Esophagus (tissue), 2 donors: ENCODE measurements around the gene FTCD. TPM values are rescaled to one million over a fixed set of nuclear protein-coding genes. Genes with fewer than 3 reads are reported as not detected.

Experiments used
- H3K27ac ChIP-seq, 2 donors: one replicate each; pipeline ENCODE4 v1.5.1; 2013; ENCODE audit warnings: low read depth in 2 of 2, mild to moderate bottlenecking in 2 of 2, inconsistent platforms in 1 of 2, low read length in 1 of 2, moderate library complexity in 1 of 2
- H3K27me3 ChIP-seq, 2 donors: one replicate each; pipeline ENCODE4 v1.6.1; 2013; ENCODE audit warnings: low read length in 2 of 2, control low read depth in 1 of 2, mild to moderate bottlenecking in 1 of 2; ENCODE audit not compliant: insufficient read depth in 2 of 2, control insufficient read depth in 1 of 2
- H3K36me3 ChIP-seq, 2 donors: one replicate each; pipeline ENCODE4 v1.6.1; 2013; ENCODE audit warnings: low read length in 1 of 2; ENCODE audit not compliant: control insufficient read depth in 2 of 2, insufficient read depth in 2 of 2
- H3K4me1 ChIP-seq, 2 donors: one replicate each; pipeline ENCODE4 v1.6.1; 2013; ENCODE audit warnings: low read length in 1 of 2; ENCODE audit not compliant: control insufficient read depth in 2 of 2, insufficient read depth in 2 of 2
- H3K4me3 ChIP-seq, 2 donors: one replicate each; pipeline ENCODE4 v1.5.1; 2013; ENCODE audit warnings: low read length in 2 of 2, mild to moderate bottlenecking in 2 of 2, low read depth in 1 of 2, moderate library complexity in 1 of 2
- H3K9me3 ChIP-seq, 2 donors: one replicate each; pipeline ENCODE4 v1.6.1; 2013; ENCODE audit warnings: mild to moderate bottlenecking in 2 of 2, low read depth in 1 of 2, low read length in 1 of 2, moderate library complexity in 1 of 2; ENCODE audit not compliant: control insufficient read depth in 2 of 2, insufficient read depth in 1 of 2
- WGBS, 2 donors: extraction: QIAGEN DNeasy Blood & Tissue Kit; methylation state at CpG; one replicate each; pipeline ENCODE4 v1.1.7; 2013; 5-methylcytosine and 5-hydroxymethylcytosine counted together
- polyA plus RNA-seq, 2 donors: library from polyadenylated mRNA; stranded (reverse); fragments of 200-250 nt; gene quantifications; one replicate each; pipeline ENCODE4 v1.2.3, GENCODE V29; 2013
- donor health status: healthy with polysubstance abuse.
- donor health status: Bipolar disorder and iron deficiency.

The FTCD gene
- polyA plus RNA-seq, 2 donors, result 0.33 to 0.39 TPM

- H3K4me1 ChIP-seq, result peaks cover 4 to 6% of the 10 kb centered on the region in 2 donors
- 72 to 81% methylated on average over 14 of the region's 14 CpGs for WGBS, 2 donors
- H3K27ac ChIP-seq, result peak overlapping the region in 1 of 2 donors; percentile 93
- H3K27me3 ChIP-seq, result peaks cover 0 to 5% of the 10 kb centered on the region in 2 donors
- H3K9me3 ChIP-seq, result peaks cover 0 to 5% of the 10 kb centered on the region in 2 donors
- no peak overlapping the region for H3K4me3 ChIP-seq
- no peaks in the 10 kb centered on the region for H3K36me3 ChIP-seq
Observed at GRCh38 chr21:46094401-46095082, 60.8 kb downstream of the FTCD start.

DNA sequence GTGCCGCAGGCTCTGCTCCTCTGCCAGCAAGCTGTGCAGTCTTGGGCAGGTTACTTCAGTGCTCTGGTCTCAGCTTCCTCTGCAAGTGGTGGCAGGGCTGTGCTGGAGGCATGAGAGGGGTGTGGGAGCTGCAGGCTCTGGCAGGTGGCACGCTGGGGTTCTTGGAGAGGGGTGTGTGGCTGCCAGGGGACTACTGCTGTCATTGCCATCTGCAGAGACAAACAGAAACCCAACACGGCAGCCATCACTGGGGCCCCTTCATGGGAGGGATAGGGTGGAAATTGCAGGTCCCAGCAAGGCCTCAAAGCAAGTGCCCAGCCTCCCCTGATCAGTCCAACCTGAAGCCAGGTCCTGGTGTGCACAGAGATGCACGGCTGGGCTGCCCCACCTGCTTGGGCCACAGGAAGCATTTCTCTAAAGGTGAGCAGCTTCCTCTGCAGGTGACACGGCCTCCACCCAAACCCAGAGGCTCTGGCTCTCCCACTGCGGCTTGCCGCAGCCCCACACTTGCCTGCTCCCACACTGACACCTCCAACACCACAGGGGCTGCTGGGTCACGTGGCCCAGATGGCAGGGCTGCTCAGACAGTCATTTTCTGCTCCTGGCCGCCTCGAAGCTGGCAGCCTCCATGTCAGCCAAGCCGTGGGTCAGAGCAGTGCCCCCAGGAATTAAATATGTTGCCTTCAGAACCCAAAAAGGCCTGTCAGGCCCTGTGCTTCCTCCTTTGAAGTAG lies 61.5 kb downstream of the FTCD start:
- no peaks in the 10 kb centered on the region for H3K36me3 ChIP-seq
- peaks cover 0 to 5% of the 10 kb centered on the region in 2 donors for H3K9me3 ChIP-seq
- H3K27ac ChIP-seq, result peak overlapping the region; percentile 76 to 93
- H3K27me3 ChIP-seq, result peaks cover 0 to 5% of the 10 kb centered on the region in 2 donors
- H3K4me3 ChIP-seq, result no peak overlapping the region
- WGBS, 2 donors, result 64 to 74% methylated on average over 11 of the region's 11 CpGs
- peaks cover 4 to 6% of the 10 kb centered on the region in 2 donors for H3K4me1 ChIP-seq

- Histone ChIP-seq H3K36me3 (no peaks in the 10 kb centered on the region), H3K4me3 (no peak overlapping the region), H3K27me3 (peaks cover 0 to 3% of the 10 kb centered on the region in 2 donors), H3K4me1 (peaks cover 0 to 6% of the 10 kb centered on the region in 2 donors), H3K9me3 (peaks cover 0 to 5% of the 10 kb centered on the region in 2 donors), H3K27ac (peak overlapping the region; percentile 76 to 93)
- 61 to 71% methylated on average over 11 of the region's 11 CpGs for WGBS, 2 donors
Observed at GRCh38 chr21:46092811-46093667, 62.3 kb downstream of the FTCD start.

DNA sequence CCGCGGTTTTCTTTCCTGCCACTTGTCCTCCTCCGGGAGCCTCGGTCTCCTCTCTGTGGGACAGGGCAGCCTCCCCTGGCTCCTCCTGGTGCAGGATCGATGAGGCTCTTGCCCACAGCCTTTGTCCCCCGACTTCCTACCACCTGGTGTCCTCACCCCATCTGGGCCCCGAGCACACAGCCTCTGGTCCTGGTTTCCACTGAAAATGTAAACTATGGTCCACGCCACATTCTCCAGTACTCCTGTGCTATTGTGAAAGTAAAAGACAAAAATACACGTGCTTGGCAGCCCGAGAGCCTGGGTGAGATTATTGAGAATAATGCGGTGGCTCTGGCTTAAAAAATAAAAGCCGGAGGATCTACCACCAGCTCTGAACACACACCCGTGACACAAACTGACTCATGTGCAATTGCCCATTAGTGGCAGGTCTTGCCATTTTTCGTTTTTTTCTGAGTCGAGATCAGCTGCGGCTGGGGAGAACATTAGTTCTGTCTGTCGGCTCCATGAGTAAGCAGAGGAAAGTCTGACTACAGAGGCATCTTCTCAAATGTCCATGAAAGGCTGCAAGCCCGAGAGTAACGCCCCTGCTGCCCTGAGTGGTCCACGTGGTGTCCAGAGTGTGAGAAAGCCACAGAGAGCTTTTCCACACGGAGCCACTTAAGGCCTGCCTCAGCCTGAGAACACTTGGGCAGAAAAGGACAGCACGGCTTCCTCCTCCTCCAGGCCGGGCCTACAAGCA lies 63.2 kb downstream of the FTCD start:
- H3K27me3 ChIP-seq, result no peaks in the 10 kb centered on the region
- peak overlapping the region; percentile 76 to 93 for H3K27ac ChIP-seq
- 58 to 65% methylated on average over 23 of the region's 23 CpGs for WGBS, 2 donors
- H3K4me1 ChIP-seq, result peaks cover 0 to 6% of the 10 kb centered on the region in 2 donors
- H3K36me3 ChIP-seq, result no peaks in the 10 kb centered on the region
- no peak overlapping the region for H3K4me3 ChIP-seq
- H3K9me3 ChIP-seq, result peaks cover 0 to 5% of the 10 kb centered on the region in 2 donors

DNA sequence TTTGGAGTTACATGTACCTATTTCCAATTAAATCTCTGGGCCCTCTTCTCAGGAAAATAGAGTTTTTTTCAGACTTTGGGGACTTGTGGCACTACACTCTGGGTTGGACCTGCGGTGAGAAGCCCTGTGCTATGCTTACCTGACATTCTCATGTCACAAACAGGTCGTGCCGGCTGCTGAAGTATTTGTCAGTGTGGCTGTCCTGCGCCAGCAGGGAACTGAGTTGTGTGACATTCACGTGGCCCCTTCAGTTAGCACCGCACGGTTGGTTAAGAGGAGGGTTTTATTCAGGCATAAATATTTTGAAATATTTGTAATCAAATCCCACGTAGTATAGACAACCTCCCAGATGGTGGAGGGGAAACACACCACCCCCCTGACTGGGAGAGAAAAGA lies 63.8 kb downstream of the FTCD start:
- no peaks in the 10 kb centered on the region for H3K27me3 ChIP-seq
- H3K4me1 ChIP-seq, result peaks cover 0 to 6% of the 10 kb centered on the region in 2 donors
- H3K27ac ChIP-seq, result peak overlapping the region; percentile 76 to 93
- no peaks in the 10 kb centered on the region for H3K36me3 ChIP-seq
- peaks cover 0 to 5% of the 10 kb centered on the region in 2 donors for H3K9me3 ChIP-seq
- H3K4me3 ChIP-seq, result no peak overlapping the region
- 73 to 76% methylated on average over 8 of the region's 8 CpGs for WGBS, 2 donors

DNA sequence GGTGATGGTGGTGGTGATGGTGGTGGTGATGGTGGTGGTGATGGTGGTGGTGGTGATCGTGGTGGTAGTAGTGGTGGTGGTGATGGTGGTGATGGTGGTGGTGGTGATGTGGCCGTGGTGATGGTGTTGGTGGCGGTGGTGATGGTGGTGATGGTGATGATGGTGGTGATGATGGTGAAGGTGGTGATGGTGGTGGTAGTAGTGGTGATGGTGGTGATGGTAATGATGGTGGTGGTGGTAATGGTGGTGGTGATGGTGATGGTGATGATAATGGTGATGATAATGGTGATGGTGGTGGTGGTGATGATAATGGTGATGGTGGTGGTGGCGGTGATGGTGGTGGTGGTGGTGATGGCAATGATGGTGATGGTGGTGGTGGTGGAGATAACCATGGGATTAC lies 64.3 kb downstream of the FTCD start:
- Histone ChIP-seq H3K36me3 (no peaks in the 10 kb centered on the region), H3K4me3 (no peak overlapping the region), H3K27me3 (no peaks in the 10 kb centered on the region), H3K4me1 (peaks cover 0 to 6% of the 10 kb centered on the region in 2 donors), H3K27ac (peak overlapping the region; percentile 76 to 93), H3K9me3 (peaks cover 0 to 5% of the 10 kb centered on the region in 2 donors)
- 87 to 89% methylated on average over 4 of the region's 4 CpGs for WGBS, 2 donors

DNA sequence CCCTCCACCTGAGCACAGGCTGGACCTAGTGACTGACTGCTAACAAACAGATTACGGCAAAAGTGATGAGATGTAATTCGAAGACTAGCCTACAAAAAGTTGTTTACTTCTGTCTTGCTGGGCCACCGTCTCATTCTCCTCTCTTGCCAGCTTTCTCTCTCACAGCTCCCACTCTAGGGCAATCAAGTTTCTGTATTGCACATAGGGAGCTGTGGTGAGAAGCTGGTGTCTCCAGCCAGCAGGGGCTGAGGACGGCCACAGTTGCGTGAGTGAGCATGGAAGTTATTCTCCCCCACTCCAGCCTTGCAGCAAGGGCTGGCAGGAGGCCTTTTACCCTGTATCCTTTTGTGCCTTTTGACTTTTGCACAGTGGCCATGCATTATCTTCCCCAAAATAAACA lies 66.1 kb downstream of the FTCD start:
- Histone ChIP-seq H3K9me3 (peaks cover 0 to 5% of the 10 kb centered on the region in 2 donors), H3K27me3 (no peaks in the 10 kb centered on the region), H3K4me3 (no peak overlapping the region), H3K36me3 (no peaks in the 10 kb centered on the region), H3K4me1 (peaks cover 0 to 10% of the 10 kb centered on the region in 2 donors), H3K27ac (no peak overlapping the region)
- WGBS, 2 donors, result 62 to 80% methylated on average over 5 of the region's 5 CpGs

GRCh38 chr21:46088189-46088588 lies 67.2 kb downstream of the FTCD start:
- no peak overlapping the region for H3K4me3 ChIP-seq
- no peaks in the 10 kb centered on the region for H3K36me3 ChIP-seq
- H3K27me3 ChIP-seq, result no peaks in the 10 kb centered on the region
- 89 to 95% methylated on average over 2 of the region's 2 CpGs for WGBS, 2 donors
- H3K27ac ChIP-seq, result no peak overlapping the region
- H3K9me3 ChIP-seq, result peaks cover 0 to 8% of the 10 kb centered on the region in 2 donors
- peaks cover 0 to 15% of the 10 kb centered on the region in 2 donors for H3K4me1 ChIP-seq

- no peaks in the 10 kb centered on the region for H3K27me3 ChIP-seq
- peaks cover 0 to 8% of the 10 kb centered on the region in 2 donors for H3K9me3 ChIP-seq
- no peak overlapping the region for H3K4me3 ChIP-seq
- H3K36me3 ChIP-seq, result no peaks in the 10 kb centered on the region
- no peak overlapping the region for H3K27ac ChIP-seq
- WGBS, 2 donors, result 79 to 82% methylated on average over 1 of the region's 1 CpG
- H3K4me1 ChIP-seq, result peaks cover 0 to 10% of the 10 kb centered on the region in 2 donors
Observed at GRCh38 chr21:46087641-46088040, 67.7 kb downstream of the FTCD start.
